Measurements from ENCODE around the gene MRPS27.

Gene MRPS27

DNA sequence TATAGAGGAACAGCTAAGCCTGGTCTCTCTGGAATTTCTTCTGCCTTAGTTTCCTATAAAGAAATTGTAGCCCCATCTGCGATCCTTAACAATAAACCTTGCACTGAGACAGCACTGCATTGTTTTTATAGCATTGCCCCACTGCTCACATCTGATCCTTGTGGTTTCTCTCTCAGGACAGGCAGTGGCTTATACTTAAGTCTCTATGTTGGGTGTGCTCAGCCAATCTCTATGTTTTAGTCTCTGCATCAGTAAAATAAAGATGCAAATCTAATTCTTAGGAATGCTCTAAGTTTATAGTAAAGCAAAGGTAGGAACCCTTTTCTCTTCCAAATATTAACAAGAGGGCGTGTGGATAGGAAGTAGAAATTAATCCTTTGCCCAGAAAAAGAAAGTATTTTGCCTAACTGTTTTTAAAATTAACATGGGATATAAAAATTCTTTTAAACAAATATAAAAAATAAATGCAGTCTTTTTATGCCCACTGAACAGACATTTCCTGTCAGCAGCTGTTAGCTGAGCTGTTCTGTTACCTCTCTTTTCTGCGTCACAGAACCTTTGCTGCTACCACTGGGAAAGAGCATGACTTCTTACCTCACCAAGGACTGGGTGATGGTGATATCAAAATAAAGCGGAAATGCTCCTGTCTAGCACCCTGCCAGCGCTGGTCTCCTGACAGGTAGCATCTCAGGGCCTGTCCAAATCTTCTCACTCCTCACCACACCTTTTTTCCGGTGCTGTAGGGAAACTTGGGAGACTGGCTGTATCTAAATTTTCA, 29.5 kb downstream of the MRPS27 start:
- no peak for DNase-seq (ENCODE audit: low read depth)

GRCh38 chr5:72288924-72289323, 31.1 kb downstream of the MRPS27 start:
- no peak for DNase-seq (ENCODE audit: low read depth)

DNA sequence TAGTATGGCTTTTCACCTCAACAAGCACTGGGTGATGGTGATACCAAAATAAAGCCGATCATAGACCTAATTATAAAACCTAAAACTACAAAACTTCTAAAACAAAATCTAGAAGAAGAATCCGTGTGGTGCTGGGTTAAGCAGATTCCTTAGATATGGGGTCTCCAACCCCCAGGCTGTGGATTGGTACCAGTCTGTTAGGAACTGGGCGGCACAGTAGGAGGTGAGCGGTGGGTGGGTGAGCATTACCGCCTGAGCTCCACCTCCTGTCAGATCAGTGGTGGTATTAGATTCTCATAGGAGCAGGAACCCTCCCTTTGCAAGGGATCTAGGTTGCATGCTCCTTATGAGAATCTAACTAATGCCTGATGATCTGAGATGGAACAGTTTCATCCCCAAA, 33.2 kb downstream of the MRPS27 start:
- DNase-seq (ENCODE audit: low read depth) = no peak

- DNase-seq (ENCODE audit: low read depth) = no peak
Measured at GRCh38 chr5:72285424-72285821, 34.6 kb downstream of the MRPS27 start.

GRCh38 chr5:72284559-72285423, 35.2 kb downstream of the MRPS27 start:
- DNase-seq (ENCODE audit: low read depth) = no peak

GRCh38 chr5:72283358-72283757, 36.7 kb downstream of the MRPS27 start:
- no peak for DNase-seq (ENCODE audit: low read depth)

DNA sequence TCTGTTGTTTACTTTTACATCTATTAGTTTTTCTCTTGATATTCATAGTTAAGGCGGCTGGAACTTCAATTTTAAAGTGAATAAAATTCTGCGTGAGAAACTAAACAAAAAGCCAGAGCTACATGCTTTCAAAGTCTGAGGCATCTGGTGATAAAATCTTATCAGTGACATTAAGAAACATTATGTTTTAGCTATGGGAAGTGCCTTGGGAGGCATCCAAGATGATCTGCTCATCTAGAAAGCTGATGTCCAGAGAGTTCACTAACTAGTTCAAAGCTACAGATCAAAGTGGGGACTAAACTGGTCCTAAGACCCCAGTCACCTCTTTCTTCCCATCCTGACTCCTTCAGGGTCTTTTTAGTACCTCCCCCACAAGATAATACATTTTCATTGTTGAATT, 37.2 kb downstream of the MRPS27 start:
- no peak for DNase-seq (ENCODE audit: low read depth)

GRCh38 chr5:72281764-72282499, 38.1 kb downstream of the MRPS27 start:
- no peak for DNase-seq (ENCODE audit: low read depth)

DNA sequence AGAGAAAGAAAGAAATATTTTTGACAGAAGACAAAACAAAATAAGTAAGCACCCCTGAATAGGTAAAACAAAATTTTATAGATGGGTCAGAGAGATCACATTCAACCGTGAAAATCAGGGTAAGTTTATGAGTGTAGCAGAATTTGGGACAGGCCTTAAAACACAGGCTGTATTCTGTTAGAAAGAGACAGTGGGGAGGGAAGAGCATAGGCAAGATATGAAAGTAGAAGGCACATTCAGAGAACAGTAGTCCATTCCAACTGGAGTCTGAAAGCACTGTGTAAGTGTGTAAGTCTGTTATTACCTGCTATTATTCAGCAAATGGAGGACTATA, 38.6 kb downstream of the MRPS27 start:
- DNase-seq (ENCODE audit: low read depth) = no peak

DNA sequence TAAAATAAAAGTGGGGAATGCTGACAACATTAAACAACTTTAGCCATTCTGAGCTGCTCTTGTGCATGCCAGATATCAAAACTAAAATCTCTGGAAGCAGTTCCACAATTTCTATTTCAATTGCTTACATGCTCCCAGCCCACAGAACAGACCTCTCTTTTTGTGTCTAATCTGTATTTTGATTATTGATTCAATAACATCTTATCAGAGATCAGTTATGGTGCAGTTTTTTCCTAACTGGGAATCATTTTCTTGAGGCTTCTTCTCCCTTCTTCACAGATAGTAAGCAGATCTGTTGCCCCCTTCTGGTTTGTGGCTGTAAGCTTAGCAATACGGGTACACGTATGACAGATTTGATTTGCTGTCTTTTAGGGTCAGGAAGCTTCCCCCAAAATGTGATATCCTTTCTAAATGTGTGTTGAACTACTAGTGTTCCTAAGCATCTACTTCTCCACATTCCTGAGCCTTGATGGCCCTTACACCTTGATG, 39.4 kb downstream of the MRPS27 start:
- no peak for DNase-seq (ENCODE audit: low read depth)

DNA sequence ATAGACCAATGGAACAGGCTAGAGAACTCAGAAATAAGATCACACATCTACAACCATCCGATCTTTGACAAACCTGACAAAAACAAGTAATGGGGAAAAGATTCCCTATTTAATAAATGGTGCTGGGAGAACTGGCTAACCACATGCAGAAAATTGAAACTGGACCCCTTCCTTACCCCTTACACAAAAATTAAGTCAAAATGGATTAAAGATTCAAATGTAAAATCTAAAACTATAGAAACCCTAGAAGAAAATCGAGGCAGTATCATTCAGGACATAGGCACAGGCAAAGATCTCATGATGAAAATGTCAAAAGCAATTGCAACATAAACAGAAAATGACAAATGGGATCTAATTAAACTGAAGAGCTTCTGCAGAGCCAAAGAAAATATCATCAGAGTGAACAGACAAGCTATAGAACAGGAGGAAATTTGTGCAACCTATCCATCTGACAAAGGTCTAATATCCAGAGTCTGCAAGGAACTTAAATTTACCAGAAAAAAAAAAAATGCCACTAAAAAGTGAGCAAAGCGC, 43.8 kb downstream of the MRPS27 start:
- DNase-seq (ENCODE audit: low read depth) = no peak

DNA sequence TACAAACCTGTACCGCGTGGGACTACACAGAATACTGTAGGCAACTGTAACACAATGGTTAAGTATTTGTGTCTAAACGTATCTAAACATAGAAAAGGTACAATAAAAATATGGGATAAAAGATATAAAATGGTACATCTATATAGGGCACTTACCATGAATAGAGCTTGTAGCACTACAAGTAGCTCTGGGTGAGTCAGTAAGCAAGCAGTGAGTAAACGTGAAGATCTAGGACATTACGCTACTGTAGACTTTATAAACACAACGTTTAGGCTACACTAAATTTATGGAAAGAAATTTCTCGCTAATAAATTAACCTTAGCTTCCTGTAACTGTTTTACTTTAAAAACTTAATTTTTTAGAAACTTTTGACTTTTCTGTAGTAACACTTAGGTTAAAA, 46.5 kb downstream of the MRPS27 start:
- DNase-seq (ENCODE audit: low read depth) = no peak

DNA sequence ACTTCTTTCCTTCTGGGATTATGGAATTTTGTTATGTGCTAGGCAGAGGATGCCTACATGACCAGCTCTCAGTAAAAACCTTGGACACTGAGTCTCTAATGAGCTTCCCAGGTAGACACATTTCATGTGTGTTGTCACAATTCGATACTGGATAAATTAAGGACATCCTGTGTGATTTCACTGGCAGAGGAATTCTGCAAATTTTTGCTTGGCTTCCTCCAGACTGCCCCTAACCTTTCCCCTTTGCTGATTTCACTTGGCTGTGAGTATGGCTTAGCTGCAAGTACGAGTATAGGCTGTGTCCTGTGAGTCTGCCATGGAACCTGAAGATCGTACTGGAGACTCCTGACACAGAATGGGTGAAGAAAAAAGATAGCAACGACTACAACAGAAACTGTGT, 47.6 kb downstream of the MRPS27 start:
- DNase-seq (ENCODE audit: low read depth) = no peak

GRCh38 chr5:72271702-72272101, 48.3 kb downstream of the MRPS27 start:
- DNase-seq (ENCODE audit: low read depth) = no peak

DNA sequence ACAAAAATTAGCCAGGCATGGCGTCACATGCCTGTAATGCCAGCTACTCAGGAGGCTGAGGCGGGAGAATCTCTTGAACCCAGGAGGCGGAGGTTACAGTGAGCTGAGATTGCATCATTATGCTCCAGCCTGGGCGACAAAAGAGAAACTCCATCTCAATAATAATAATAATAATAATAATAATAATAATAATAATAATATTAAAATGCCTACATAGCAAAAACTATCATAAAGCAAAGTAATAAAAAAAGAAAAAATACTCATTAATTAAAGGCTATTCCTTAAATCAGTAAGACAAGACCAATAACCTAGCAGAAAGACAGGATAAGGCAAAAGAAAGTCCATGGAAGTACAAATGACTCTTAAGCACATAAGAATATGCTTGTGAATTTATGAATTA, 50.0 kb downstream of the MRPS27 start:
- no peak for DNase-seq (ENCODE audit: low read depth)

GRCh38 chr5:72269411-72269780, 50.6 kb downstream of the MRPS27 start:
- DNase-seq (ENCODE audit: low read depth) = no peak

GRCh38 chr5:72268753-72269410, 51.2 kb downstream of the MRPS27 start:
- peak; percentile 19 for DNase-seq (ENCODE audit: low read depth)

DNA sequence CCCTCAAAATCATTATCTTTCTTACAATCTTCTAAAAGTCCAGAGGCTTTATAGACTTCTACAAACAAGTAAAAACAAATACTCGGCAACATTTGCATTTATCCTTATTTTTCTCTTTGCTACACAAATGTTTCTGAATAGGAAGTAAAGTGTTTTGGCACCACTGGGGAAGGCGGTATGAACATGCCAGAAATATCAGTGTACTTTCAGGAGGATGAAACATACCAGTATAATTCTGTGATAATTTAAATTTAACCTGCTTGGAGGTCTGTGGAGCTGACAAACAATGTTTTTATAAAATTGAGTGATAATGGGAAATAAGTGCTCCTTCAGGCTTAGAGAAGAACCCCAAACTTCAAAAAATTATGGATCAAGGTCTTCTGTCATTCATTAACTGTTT, 51.8 kb downstream of the MRPS27 start:
- DNase-seq (ENCODE audit: low read depth) = no peak

DNA sequence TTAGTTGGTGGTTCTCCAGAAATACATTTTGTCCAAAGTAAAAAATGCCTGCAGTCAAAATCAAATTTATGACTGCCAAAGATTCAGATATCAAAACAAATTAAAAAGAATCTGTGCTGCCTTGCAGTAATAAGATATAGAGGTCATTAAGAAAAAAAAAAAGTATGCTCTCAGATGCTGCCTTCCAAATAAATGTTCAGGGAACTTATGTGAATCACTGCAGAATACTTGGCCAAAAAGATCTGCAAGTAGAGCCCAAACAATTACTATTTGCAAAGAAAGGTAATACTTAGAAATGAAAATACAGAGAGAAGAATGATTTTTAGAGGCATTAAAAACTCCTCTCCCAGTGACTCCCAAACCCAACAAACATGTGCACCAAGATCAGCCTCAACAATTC, 52.4 kb downstream of the MRPS27 start:
- DNase-seq (ENCODE audit: low read depth) = no peak

GRCh38 chr5:72266862-72267261, 53.2 kb downstream of the MRPS27 start:
- no peak for DNase-seq (ENCODE audit: low read depth)

GRCh38 chr5:72265032-72265877, 54.8 kb downstream of the MRPS27 start:
- no peak for DNase-seq (ENCODE audit: low read depth)
